NCI-H82 treated with DMSO at 0.1 percent for 48 hours (cell line): ENCODE measurements around the gene MAPK8IP1.

Source experiments
- DNase-seq: peaks from one replicate; lab custom pipeline; 2025; ENCODE audit not compliant: unreplicated experiment; lab: John Stamatoyannopoulos, UW

The MAPK8IP1 gene

GRCh38 chr11:45859661-45860140 is 25.8 kb upstream of the MAPK8IP1 start:
- DNase-seq = no peak

- DNase-seq = no peak
Measured at GRCh38 chr11:45860348-45860747, 25.1 kb upstream of the MAPK8IP1 start.

- no peak for DNase-seq
Measured at GRCh38 chr11:45860764-45861510, 24.5 kb upstream of the MAPK8IP1 start.

- no peak for DNase-seq
Measured at GRCh38 chr11:45864041-45864440, 21.4 kb upstream of the MAPK8IP1 start.

- no peak for DNase-seq
Measured at GRCh38 chr11:45869551-45869950, 15.9 kb upstream of the MAPK8IP1 start.

GRCh38 chr11:45870706-45871105 is 14.7 kb upstream of the MAPK8IP1 start:
- DNase-seq = no peak

- DNase-seq = no peak
Measured at GRCh38 chr11:45871638-45872037, 13.8 kb upstream of the MAPK8IP1 start.

- no peak for DNase-seq
Measured at GRCh38 chr11:45872651-45873356, 12.6 kb upstream of the MAPK8IP1 start.

GRCh38 chr11:45876401-45876800 is 9.1 kb upstream of the MAPK8IP1 start:
- DNase-seq = no peak

- no peak for DNase-seq
Measured at GRCh38 chr11:45877221-45877620, 8.2 kb upstream of the MAPK8IP1 start.

- no peak for DNase-seq
Measured at GRCh38 chr11:45877845-45878244, 7.6 kb upstream of the MAPK8IP1 start.

GRCh38 chr11:45879803-45880686 is 5.4 kb upstream of the MAPK8IP1 start:
- peak; percentile 8 for DNase-seq

GRCh38 chr11:45880772-45881570 is 4.5 kb upstream of the MAPK8IP1 start:
- no peak for DNase-seq

- DNase-seq = peak; percentile 7
Measured at GRCh38 chr11:45881708-45882368, 3.6 kb upstream of the MAPK8IP1 start.

- no peak for DNase-seq
Measured at GRCh38 chr11:45884596-45885185, 760 bp upstream of the MAPK8IP1 start.

- DNase-seq = no peak
Measured at GRCh38 chr11:45885921-45886721, 670 bp downstream of the MAPK8IP1 start.

- DNase-seq = no peak
Measured at GRCh38 chr11:45886816-45887520, 1.5 kb downstream of the MAPK8IP1 start.

- no peak for DNase-seq
Measured at GRCh38 chr11:45887587-45887986, 2.1 kb downstream of the MAPK8IP1 start.
